ENCODE results near the gene C20orf144. TPM values are rescaled to one million over a fixed set of nuclear protein-coding genes. Genes with fewer than 3 reads are reported as not detected.

C20orf144 gene
- total and polyA plus RNA-seq, 2 experiments from 2014 or later: 0.26 to 0.66 TPM

DNA sequence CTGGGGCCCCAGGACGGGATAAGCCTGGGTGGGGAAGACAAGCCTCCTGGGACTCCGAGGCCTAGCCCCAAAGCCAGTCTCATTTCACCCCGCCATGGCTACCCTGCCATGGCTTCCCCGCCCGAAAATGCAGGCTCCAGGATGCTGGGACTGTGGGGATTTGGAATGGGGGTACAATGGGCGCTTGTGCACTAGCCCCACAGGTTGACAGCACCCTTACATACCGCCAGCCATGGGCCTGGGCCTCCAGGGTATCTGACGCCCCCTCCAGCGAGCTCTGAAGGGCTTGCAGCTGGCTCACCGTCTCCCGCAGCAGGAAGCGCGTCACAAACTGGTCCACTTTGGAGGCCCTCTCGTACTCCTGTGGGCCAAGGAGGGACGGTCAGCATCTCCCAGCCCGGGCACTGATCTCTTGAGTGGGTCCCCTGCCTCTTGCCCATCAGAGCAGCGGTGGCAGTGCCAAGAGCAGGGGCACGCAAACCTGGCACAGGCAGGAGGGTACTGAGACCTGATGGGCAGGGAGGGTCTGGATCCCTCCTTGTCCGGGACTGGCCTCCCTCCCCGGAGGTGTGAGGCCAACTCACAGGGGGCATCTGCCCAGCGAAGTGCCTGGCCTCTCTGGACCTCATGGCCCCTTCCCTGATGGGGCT, 2.0 kb upstream of the C20orf144 start (continued):
- TF ChIP-seq, protein P1, sequence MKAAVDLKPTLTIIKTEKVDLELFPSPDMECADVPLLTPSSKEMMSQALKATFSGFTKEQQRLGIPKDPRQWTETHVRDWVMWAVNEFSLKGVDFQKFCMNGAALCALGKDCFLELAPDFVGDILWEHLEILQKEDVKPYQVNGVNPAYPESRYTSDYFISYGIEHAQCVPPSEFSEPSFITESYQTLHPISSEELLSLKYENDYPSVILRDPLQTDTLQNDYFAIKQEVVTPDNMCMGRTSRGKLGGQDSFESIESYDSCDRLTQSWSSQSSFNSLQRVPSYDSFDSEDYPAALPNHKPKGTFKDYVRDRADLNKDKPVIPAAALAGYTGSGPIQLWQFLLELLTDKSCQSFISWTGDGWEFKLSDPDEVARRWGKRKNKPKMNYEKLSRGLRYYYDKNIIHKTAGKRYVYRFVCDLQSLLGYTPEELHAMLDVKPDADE (IDR thresholded peaks at IDR 0.05): no peak
- TF ChIP-seq CREB1 (CRISPR knock-in tag; IDR thresholded peaks at IDR 0.05; ENCODE audit: low read depth) (no peak), JUNB (IDR thresholded peaks at IDR 0.05; ENCODE audit: unreplicated experiment) (no peak)

- no peaks in the 10 kb centered on the region for H3K9me3 Mint-ChIP-seq
- Histone ChIP-seq H3K27me3 (ENCODE audit: insufficient read depth) (0 out of 2 replicates have a peak, but pooled peaks cover 6% of the 10 kb centered on the region), H3K4me2 (no peak overlapping the region), H4K20me1 (replicated peaks; ENCODE audit: insufficient read depth) (no peaks in the 10 kb centered on the region; the same call in 1 of the 2 replicates), H3K27ac (ENCODE audit: low read depth) (no peak overlapping the region), H3K4me1 (ENCODE audit: insufficient read depth) (peaks cover 6% of the 10 kb centered on the region; the same call in 1 of the 2 replicates), H2AFZ (no peak overlapping the region), H3K36me3 (ENCODE audit: insufficient read depth) (no peaks in the 10 kb centered on the region), H3K4me3 (no peak overlapping the region), H3K9me2 (ENCODE audit: insufficient read depth) (no peaks in the 10 kb centered on the region), H3K79me2 (replicated peaks; ENCODE audit: insufficient read depth) (no peaks in the 10 kb centered on the region), H3F3A (replicated peaks; ENCODE audit: low read depth) (peaks cover 3% of the 10 kb centered on the region; the same call in 1 of the 2 replicates)
- no peak overlapping the region for H3K27ac Mint-ChIP-seq
- H3K27me3 Mint-ChIP-seq (ENCODE audit: insufficient read depth, low read depth, poor library complexity): peaks cover 21% of the 10 kb centered on the region
- no peak for DNase-seq (ENCODE audit: low spot score)
- no peaks in the 10 kb centered on the region; the same call in 2 of the 3 replicates for H3K36me3 Mint-ChIP-seq (ENCODE audit: low read depth)
- H3K4me1 Mint-ChIP-seq: peaks cover 18% of the 10 kb centered on the region
- no peak for ATAC-seq
- H3K4me3 Mint-ChIP-seq: no peak overlapping the region
- no peak for TF ChIP-seq EZH2 (IDR thresholded peaks at IDR 0.05; ENCODE audit: low read depth, unreplicated experiment)
- TF ChIP-seq STAT1 (IDR thresholded peaks at IDR 0.05; ENCODE audit: unreplicated experiment): no peak
- no peak for TF ChIP-seq ZNF331 (CRISPR knock-in tag; IDR thresholded peaks at IDR 0.05; ENCODE audit: low read depth)
- TF ChIP-seq POLR2AphosphoS5 (IDR thresholded peaks at IDR 0.05; ENCODE audit: low read depth): no peak
- TF ChIP-seq, protein P1 (IDR thresholded peaks at IDR 0.05): no peak
- no peak for TF ChIP-seq CREB1 (CRISPR knock-in tag; IDR thresholded peaks at IDR 0.05; ENCODE audit: low read depth)
- TF ChIP-seq NANOG (IDR thresholded peaks at IDR 0.05; ENCODE audit: borderline replicate concordance): no peak
- TF ChIP-seq JUNB (IDR thresholded peaks at IDR 0.05; ENCODE audit: unreplicated experiment): no peak
- TF ChIP-seq ZNF462 (CRISPR knock-in tag; IDR thresholded peaks at IDR 0.05): no peak
- no peak for TF ChIP-seq EZH2phosphoT487 (IDR thresholded peaks at IDR 0.05; ENCODE audit: unreplicated experiment)
- TF ChIP-seq REST (IDR thresholded peaks at IDR 0.05; ENCODE audit: unreplicated experiment): no peak
- TF ChIP-seq ZNF114 (CRISPR knock-in tag; IDR thresholded peaks at IDR 0.05): no peak
Measured at GRCh38 chr20:33660685-33661058, 1.5 kb upstream of the C20orf144 start.
